HCT116 (cell line): Measurements from ENCODE around the gene TLK2.

Experiments used
- CTCF ChIP-seq, 3 experiments: fragments of 200-600 bp in 1 of 3; sonication (generic) in 1 of 3; IDR thresholded peaks in 2 of 3; conservative IDR thresholded peaks in 1 of 3; 2 replicates each; pipeline ENCODE4 v1.5.1; 2012 to 2017; ENCODE audit warnings: low read depth in 2 of 3, low read length in 2 of 3, antibody characterized with exemption in 1 of 3, borderline replicate concordance in 1 of 3, control low read depth in 1 of 3, mild to moderate bottlenecking in 1 of 3, mixed read lengths in 1 of 3, mixed run types in 1 of 3, moderate library complexity in 1 of 3; ENCODE audit not compliant: insufficient read depth in 1 of 3
- EZH2 ChIP-seq: fragments of 200-600 bp; sonication (generic); IDR thresholded peaks from 2 replicates; pipeline ENCODE4 v1.6.1; 2017; ENCODE audit warnings: antibody characterized with exemption, mixed run types
- EZH2phosphoT487 ChIP-seq: fragments of 200-600 bp; IDR thresholded peaks from 2 replicates; pipeline ENCODE4 v1.6.1; 2018; ENCODE audit warnings: antibody characterized with exemption, borderline replicate concordance
- POLR2A ChIP-seq: IDR thresholded peaks from 2 replicates; pipeline ENCODE4 v1.7.0; 2011; ENCODE audit warnings: borderline replicate concordance; ENCODE audit not compliant: insufficient read depth, insufficient read length; ENCODE audit errors: extremely low read depth
- POLR2AphosphoS5 ChIP-seq: IDR thresholded peaks from 2 replicates; pipeline ENCODE4 v1.6.1; 2011; ENCODE audit warnings: mild to moderate bottlenecking, low read depth, low read length, moderate library complexity
- REST ChIP-seq: IDR thresholded peaks from 2 replicates; pipeline ENCODE4 v1.6.1; 2012; ENCODE audit warnings: low read depth
- TCF7L2 ChIP-seq: IDR thresholded peaks from 2 replicates; pipeline ENCODE4 v1.7.0; 2011; ENCODE audit warnings: borderline replicate concordance, inconsistent platforms; ENCODE audit not compliant: insufficient read depth, insufficient read length; ENCODE audit errors: extremely low read depth
- ZFX ChIP-seq: fragments of 450-650 bp; IDR thresholded peaks from 2 replicates; pipeline ENCODE4 v1.6.1; 2017
- ZNF274 ChIP-seq: fragments of 200-500 bp; sonication (Bioruptor generic); IDR thresholded peaks from 2 replicates; pipeline ENCODE4 v1.6.1; 2014; ENCODE audit warnings: mild to moderate bottlenecking, low read depth, low read length, inconsistent platforms

- peak; percentile 50; the same call in 1 of the 2 replicates for TF ChIP-seq POLR2AphosphoS5
- no peak for TF ChIP-seq REST
- TF ChIP-seq CTCF (IDR thresholded peaks at IDR 0.05 in 2 of 3, conservative IDR thresholded peaks at IDR 0.05 in 1 of 3; ENCODE audit: borderline replicate concordance in 1 of 3, insufficient read depth in 1 of 3, low read depth in 2 of 3, low read length in 2 of 3): no peak
- no peak for TF ChIP-seq ZNF274
- TF ChIP-seq POLR2A: no peak
- no peak for TF ChIP-seq TCF7L2
- TF ChIP-seq EZH2: no peak
- no peak for TF ChIP-seq EZH2phosphoT487
- TF ChIP-seq ZFX: no peak
Observed at GRCh38 chr17:62627219-62627903, 148.7 kb downstream of the TLK2 start, which contains the start of gene MRC2.
